Chondrocyte (in vitro differentiated cells): ENCODE data around the gene C5orf58. TPM values are rescaled to one million over a fixed set of nuclear protein-coding genes. Genes with fewer than 3 reads are reported as not detected.

Experiments
- DNase-seq: peaks from one replicate; pipeline ENCODE4 v3.0.0; 2021; ENCODE audit warnings: mixed read lengths, low spot score
- H3K27ac Mint-ChIP-seq: one replicate; pipeline ENCODE4 v1.8.0; 2021; ENCODE audit warnings: mild to moderate bottlenecking, moderate library complexity, mixed read lengths; ENCODE audit not compliant: unreplicated experiment
- H3K27me3 Mint-ChIP-seq: 2 replicates; pipeline ENCODE4 v1.8.0; 2021; ENCODE audit warnings: low read depth, mixed read lengths
- H3K36me3 Mint-ChIP-seq: 2 replicates; pipeline ENCODE4 v1.8.0; 2021; ENCODE audit warnings: low read depth, mixed read lengths
- H3K4me1 Mint-ChIP-seq: 2 replicates; pipeline ENCODE4 v1.8.0; 2021; ENCODE audit warnings: low read depth, mild to moderate bottlenecking, mixed read lengths
- H3K4me3 Mint-ChIP-seq: one replicate; pipeline ENCODE4 v1.8.0; 2021; ENCODE audit warnings: mild to moderate bottlenecking, moderate library complexity, mixed read lengths; ENCODE audit not compliant: unreplicated experiment
- H3K9me3 Mint-ChIP-seq: 2 replicates; pipeline ENCODE4 v1.8.0; 2021; ENCODE audit warnings: low read depth, mixed read lengths
- total RNA-seq: library from RNA; stranded (reverse); gene quantifications from 3 replicates; pipeline ENCODE4 v1.2.1, GENCODE V29; 2021
- TF ChIP-seq, protein P1 (sequence below): fragments of 200-600 bp; sonication (generic); IDR thresholded peaks from 2 replicates; pipeline ENCODE4 v1.5.0; 2021; ENCODE audit warnings: antibody characterized with exemption, mild to moderate bottlenecking, moderate library complexity

Gene C5orf58
- total RNA-seq, 1 donor from 2014 or later: not detected

DNA sequence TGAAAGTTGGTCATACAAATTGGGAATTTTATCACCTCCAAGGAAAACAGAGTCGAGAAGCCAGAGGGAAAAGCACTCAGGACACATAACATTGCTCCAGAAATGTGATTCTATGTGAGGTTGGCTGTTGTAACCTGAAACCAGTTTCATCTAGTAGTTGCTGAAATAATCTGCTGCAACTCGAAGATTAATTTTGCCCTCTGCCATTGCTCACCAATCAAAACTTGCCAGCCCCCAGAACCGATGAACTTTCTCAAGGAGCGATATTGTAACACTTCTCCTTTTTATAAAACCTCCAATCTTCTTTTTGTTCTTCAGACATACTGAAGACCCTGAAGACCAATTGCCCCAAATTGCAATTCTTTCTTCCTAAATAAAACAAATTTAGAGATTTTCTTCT lies 31.1 kb downstream of the C5orf58 start:
- no peak overlapping the region for H3K4me3 Mint-ChIP-seq
- peaks cover 6% of the 10 kb centered on the region for H3K4me1 Mint-ChIP-seq
- H3K27me3 Mint-ChIP-seq: peaks cover 56% of the 10 kb centered on the region
- DNase-seq: no peak
- peaks cover 1% of the 10 kb centered on the region for H3K36me3 Mint-ChIP-seq
- H3K27ac Mint-ChIP-seq: no peak overlapping the region
- TF ChIP-seq, protein P1, sequence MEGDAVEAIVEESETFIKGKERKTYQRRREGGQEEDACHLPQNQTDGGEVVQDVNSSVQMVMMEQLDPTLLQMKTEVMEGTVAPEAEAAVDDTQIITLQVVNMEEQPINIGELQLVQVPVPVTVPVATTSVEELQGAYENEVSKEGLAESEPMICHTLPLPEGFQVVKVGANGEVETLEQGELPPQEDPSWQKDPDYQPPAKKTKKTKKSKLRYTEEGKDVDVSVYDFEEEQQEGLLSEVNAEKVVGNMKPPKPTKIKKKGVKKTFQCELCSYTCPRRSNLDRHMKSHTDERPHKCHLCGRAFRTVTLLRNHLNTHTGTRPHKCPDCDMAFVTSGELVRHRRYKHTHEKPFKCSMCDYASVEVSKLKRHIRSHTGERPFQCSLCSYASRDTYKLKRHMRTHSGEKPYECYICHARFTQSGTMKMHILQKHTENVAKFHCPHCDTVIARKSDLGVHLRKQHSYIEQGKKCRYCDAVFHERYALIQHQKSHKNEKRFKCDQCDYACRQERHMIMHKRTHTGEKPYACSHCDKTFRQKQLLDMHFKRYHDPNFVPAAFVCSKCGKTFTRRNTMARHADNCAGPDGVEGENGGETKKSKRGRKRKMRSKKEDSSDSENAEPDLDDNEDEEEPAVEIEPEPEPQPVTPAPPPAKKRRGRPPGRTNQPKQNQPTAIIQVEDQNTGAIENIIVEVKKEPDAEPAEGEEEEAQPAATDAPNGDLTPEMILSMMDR: no peak
- no peaks in the 10 kb centered on the region for H3K9me3 Mint-ChIP-seq

DNA sequence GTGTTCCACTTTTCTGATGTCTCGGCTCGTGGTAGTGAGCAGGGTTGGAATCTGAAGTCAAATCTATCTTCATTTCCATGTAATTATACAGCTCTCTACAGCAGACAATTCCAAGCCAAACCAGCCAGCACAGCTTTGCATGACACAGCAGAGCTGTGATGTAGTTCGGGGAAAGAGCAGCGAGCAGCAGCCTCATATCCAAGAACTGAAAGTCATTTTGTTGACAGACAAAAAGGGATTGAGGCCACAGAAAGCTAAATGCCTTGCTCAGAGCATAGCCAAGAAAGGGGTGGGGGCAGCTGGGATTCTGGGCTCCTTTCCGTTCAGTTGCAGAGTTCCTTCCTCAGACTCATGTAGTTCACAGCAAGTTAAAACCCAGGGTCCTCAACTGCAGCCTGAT lies 32.7 kb downstream of the C5orf58 start:
- Mint-ChIP-seq H3K4me1 (peaks cover 6% of the 10 kb centered on the region), H3K9me3 (no peaks in the 10 kb centered on the region), H3K36me3 (no peaks in the 10 kb centered on the region), H3K4me3 (no peak overlapping the region), H3K27ac (no peak overlapping the region), H3K27me3 (peaks cover 49% of the 10 kb centered on the region)
- TF ChIP-seq, protein P1: no peak
- no peak for DNase-seq

DNA sequence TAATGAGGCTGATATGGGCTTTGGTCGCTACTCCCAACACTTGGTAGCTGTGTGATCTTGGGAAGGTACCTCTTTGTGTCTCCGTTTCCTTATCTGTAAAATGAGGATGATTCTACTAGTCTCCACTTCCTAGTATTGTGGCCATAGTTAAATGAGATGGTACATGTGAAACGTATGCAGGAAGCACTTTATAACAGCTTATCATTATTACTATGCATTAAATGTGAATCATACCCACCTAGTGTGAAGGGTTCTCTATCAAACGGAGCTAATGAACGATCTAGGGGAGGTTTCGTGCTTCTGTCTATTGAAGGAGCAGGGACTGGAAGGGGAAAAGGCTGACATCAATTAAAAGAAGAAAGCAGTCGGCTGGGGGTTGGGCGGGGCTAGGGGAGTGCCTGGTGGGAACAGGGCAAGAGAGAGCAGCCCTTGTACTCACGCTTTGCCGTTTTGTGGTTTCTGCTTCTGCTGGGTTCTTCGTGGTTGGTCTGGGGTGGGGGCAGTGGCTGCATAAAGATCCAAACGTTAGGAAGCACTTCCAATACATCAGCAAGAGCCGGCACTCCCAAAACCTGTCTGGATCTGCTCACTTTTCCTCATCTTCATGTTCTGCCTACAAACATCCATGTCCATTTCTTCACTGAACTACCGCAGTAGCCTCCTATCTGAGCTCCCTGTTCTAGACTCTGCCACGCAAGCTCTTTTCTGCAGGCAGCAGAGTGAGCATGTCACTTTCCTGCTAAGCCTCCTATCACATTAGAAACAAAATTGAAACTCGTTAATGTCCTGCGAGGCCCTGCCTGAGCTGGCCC lies 34.0 kb downstream of the C5orf58 start:
- Mint-ChIP-seq H3K4me1 (peaks cover 6% of the 10 kb centered on the region), H3K4me3 (no peak overlapping the region), H3K27me3 (peaks cover 46% of the 10 kb centered on the region), H3K36me3 (peaks cover 2% of the 10 kb centered on the region), H3K27ac (no peak overlapping the region), H3K9me3 (no peaks in the 10 kb centered on the region)
- no peak for DNase-seq
- TF ChIP-seq, protein P1: no peak

DNA sequence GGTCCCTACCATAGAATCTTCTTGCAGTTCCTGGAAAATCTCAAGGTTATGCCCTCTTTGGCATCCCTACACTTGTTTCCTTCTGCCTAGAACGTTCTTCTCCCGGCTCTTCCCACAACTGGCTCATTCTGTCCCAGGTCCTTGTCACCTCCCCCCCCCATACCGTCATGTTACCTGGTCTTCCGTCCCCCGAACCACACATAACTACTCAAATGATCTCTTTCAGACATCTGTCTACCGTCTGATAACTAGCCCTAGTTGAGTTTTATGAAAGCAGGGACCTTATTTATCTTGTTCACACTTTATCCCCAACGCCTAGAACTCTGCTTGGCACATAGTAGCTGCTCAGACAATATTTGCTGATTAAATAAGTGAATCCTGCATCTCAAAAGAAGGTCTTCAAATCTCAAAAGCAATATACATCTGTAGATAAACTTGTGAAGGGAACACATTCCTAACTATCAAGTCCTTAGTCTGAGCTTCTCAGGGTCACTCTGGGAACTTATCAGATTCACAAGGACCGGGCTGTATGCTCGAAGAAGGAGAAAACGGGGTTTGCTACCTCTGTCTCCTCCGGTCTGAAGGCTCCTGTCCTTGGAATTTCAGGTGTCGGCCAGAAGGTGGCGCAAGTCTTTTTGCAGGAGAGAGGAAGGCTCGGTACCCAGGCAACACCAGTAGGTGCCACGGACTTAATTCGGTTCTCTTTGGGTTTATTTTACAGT lies 34.8 kb downstream of the C5orf58 start:
- H3K9me3 Mint-ChIP-seq: no peaks in the 10 kb centered on the region
- H3K36me3 Mint-ChIP-seq: peaks cover 2% of the 10 kb centered on the region
- no peak overlapping the region for H3K27ac Mint-ChIP-seq
- TF ChIP-seq, protein P1: peak; percentile 91
- H3K4me1 Mint-ChIP-seq: peaks cover 6% of the 10 kb centered on the region
- H3K4me3 Mint-ChIP-seq: peak overlapping the region; percentile 28
- H3K27me3 Mint-ChIP-seq: peaks cover 38% of the 10 kb centered on the region
- DNase-seq: no peak

DNA sequence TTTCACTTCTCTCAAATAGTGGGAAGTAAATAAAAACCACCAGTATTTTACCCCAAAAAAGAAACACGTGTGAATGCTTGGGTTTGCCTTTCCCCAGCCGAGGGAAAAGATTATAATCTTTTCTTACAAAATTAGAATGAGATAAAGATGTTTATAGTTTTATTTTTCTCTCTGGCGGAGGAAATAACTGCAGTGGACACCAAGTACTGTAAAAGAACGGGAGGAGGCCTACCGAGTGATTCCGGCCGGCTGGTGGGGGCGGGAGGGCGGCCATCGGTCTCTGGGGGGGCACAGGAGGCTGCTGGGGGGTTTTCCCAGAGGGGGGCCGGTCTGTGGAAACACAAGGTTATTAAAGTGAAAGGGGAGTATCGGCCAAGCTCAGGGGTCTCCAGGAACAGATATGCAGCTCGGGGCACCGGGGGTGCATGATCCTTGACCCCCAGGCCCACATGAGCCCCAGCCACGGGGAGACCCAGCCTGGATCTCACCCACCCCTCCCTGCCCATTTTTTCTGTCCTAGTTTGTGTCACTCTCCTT lies 35.4 kb downstream of the C5orf58 start:
- Mint-ChIP-seq H3K4me1 (peaks cover 6% of the 10 kb centered on the region), H3K27me3 (peaks cover 35% of the 10 kb centered on the region), H3K4me3 (peak overlapping the region; percentile 28), H3K36me3 (peaks cover 2% of the 10 kb centered on the region), H3K27ac (no peak overlapping the region), H3K9me3 (no peaks in the 10 kb centered on the region)
- DNase-seq: no peak
- TF ChIP-seq, protein P1: peak; percentile 64
